Mesendoderm (in vitro differentiated cells): ENCODE results near the gene MMEL1.

Experiments used
- DNase-seq: peaks from one replicate; pipeline ENCODE4 v3.0.0; 2013
- H2AK5ac ChIP-seq: 2 replicates; pipeline ENCODE4 v1.6.1; 2013; ENCODE audit warnings: low read length, inconsistent platforms
- H2BK120ac ChIP-seq: 2 replicates; pipeline ENCODE4 v1.6.1; 2013; ENCODE audit warnings: low read depth, mild to moderate bottlenecking, low read length, moderate library complexity, mixed read lengths
- H2BK15ac ChIP-seq: replicated peaks from 2 replicates; pipeline ENCODE4 v1.6.1; 2013; ENCODE audit warnings: low read depth, mild to moderate bottlenecking, moderate library complexity
- H2BK5ac ChIP-seq: 2 replicates; pipeline ENCODE4 v1.6.1; 2013; ENCODE audit warnings: low read length, inconsistent platforms
- H3K18ac ChIP-seq: 2 replicates; pipeline ENCODE4 v1.6.1; 2013; ENCODE audit warnings: mild to moderate bottlenecking, low read length, mixed read lengths
- H3K23ac ChIP-seq: one replicate; pipeline ENCODE4 v1.6.1; 2013; ENCODE audit warnings: low read length
- H3K27ac ChIP-seq: 2 replicates; pipeline ENCODE4 v1.5.1; 2013; ENCODE audit warnings: low read depth, mild to moderate bottlenecking, inconsistent platforms, low read length, moderate library complexity
- H3K27me3 ChIP-seq: 2 replicates; pipeline ENCODE4 v1.6.1; 2013; ENCODE audit warnings: low read length, control low read depth, mild to moderate bottlenecking, inconsistent platforms; ENCODE audit not compliant: insufficient read depth, poor library complexity
- H3K36me3 ChIP-seq: 2 replicates; pipeline ENCODE4 v1.6.1; 2013; ENCODE audit warnings: low read length, inconsistent platforms; ENCODE audit not compliant: control insufficient read depth, insufficient read depth
- H3K4ac ChIP-seq: one replicate; pipeline ENCODE4 v1.6.1; 2013; ENCODE audit warnings: low read depth, mild to moderate bottlenecking, low read length, moderate library complexity
- H3K4me1 ChIP-seq: 2 replicates; pipeline ENCODE4 v1.6.1; 2013; ENCODE audit warnings: low read depth, low read length, inconsistent platforms; ENCODE audit not compliant: control insufficient read depth
- H3K4me2 ChIP-seq: 2 replicates; pipeline ENCODE4 v1.6.1; 2013; ENCODE audit warnings: low read length
- H3K4me3 ChIP-seq: 2 replicates; pipeline ENCODE4 v1.5.1; 2013; ENCODE audit warnings: mild to moderate bottlenecking, low read length
- H3K56ac ChIP-seq: one replicate; pipeline ENCODE4 v1.6.1; 2013; ENCODE audit warnings: low read length
- H3K79me1 ChIP-seq: 2 replicates; pipeline ENCODE4 v1.6.1; 2013; ENCODE audit warnings: low read length, inconsistent platforms
- H3K79me2 ChIP-seq: 2 replicates; pipeline ENCODE4 v1.6.1; 2013; ENCODE audit warnings: mild to moderate bottlenecking, low read length; ENCODE audit not compliant: control insufficient read depth, insufficient read depth
- H3K9ac ChIP-seq: 2 replicates; pipeline ENCODE4 v1.6.1; 2013; ENCODE audit warnings: low read length, inconsistent platforms
- H4K5ac ChIP-seq: one replicate; pipeline ENCODE4 v1.6.1; 2013; ENCODE audit warnings: low read length
- H4K8ac ChIP-seq: one replicate; pipeline ENCODE4 v1.6.1; 2013; ENCODE audit warnings: low read depth, mild to moderate bottlenecking, control low read depth, low read length, moderate library complexity
- WGBS: extraction: QIAGEN DNeasy Blood & Tissue Kit; methylation state at CpG from one replicate; pipeline ENCODE4 v1.1.7; 2013; ENCODE audit warnings: low lambda C conversion rate, missing lambda C conversion rate; ENCODE audit not compliant: insufficient coverage; ENCODE audit errors: extremely low coverage; 5-methylcytosine and 5-hydroxymethylcytosine counted together

Gene MMEL1

DNA sequence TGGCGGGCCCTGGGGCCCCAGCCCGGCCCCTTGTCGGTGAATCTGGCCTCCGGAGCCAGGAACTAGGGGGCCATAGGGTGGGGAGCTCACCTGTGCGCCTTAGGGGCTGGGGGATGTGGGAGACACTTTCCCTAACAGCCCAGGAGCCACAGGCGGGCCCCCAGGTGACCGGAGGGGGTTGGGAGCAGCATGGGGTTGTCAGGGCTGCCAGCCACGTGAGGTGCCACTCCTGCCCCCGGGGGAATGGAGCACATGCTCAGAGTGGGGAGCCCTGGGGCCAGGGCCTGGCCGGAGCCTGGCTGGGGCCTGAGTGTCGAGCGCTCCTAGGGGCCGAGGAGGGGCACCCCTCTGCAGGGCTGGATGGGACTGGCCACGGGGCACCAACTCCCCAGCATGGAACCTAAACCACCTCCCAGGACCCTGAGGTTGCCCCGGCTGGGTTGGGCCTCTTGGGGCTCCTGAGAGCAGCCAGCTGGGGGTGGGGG, 26.4 kb downstream of the MMEL1 start:
- Histone ChIP-seq H3K27ac (no peak overlapping the region), H2BK5ac (no peak overlapping the region), H3K36me3 (no peaks in the 10 kb centered on the region), H3K27me3 (no peaks in the 10 kb centered on the region), H4K5ac (no peak overlapping the region), H4K8ac (no peak overlapping the region), H3K4me2 (no peak overlapping the region), H2AK5ac (no peak overlapping the region), H3K79me2 (no peaks in the 10 kb centered on the region), H3K4me3 (no peak overlapping the region), H3K9ac (no peak overlapping the region), H3K23ac (no peak overlapping the region), H2BK120ac (no peak overlapping the region), H3K4me1 (no peaks in the 10 kb centered on the region), H3K56ac (no peak overlapping the region), H3K79me1 (no peaks in the 10 kb centered on the region), H2BK15ac (no peak overlapping the region), H3K18ac (no peak overlapping the region), H3K4ac (no peak overlapping the region)
- no CpG with 5 or more reads among the region's 15 CpGs for WGBS
- DNase-seq, result no peak

DNA sequence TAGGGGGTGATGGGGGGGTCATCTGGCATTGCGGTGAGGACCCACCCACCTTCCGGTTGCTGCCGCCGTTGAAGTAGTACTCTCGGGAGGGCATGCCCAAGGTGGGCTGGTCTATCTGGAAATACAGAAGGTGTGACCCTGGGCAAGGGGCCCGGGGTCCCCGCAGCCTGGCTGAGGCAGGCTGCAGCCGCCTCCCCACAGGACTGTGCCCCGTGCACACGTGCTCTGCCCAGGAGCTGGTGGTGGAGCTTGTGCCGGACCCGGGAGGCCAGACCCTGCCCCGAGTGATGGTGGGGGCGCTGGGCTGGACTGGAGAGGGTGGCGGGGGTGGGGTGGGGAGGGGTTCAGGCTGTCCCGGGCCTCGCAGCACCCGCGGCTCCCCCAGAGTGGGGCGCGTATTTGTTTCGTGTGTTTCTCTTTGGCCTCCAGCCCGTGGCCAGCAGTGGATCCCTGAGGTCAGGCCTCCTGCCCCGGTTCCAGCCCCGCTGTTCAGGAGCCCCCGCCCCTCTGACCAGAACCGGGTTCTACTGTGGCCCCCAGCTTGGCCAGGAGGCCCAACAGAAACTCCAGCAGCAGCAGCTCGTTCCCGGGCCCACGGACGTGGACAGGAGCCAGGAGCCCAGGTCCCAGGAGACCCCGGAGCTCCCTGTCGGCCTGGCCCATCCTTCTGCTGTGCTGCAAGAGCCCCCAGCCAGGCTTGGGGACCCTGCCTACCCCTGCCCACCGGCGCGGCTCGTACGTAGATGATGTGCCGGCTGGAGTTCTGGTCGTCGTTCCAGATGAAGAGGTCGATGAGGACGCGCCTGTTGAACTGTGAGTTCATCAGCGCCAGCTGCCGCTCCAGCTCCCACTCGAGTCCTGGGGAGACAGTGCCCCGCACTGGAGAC, 27.1 kb downstream of the MMEL1 start:
- Histone ChIP-seq H4K8ac (no peak overlapping the region), H3K27ac (no peak overlapping the region), H2BK15ac (no peak overlapping the region), H4K5ac (no peak overlapping the region), H3K79me1 (no peaks in the 10 kb centered on the region), H2BK120ac (no peak overlapping the region), H3K79me2 (no peaks in the 10 kb centered on the region), H3K56ac (no peak overlapping the region), H3K36me3 (no peaks in the 10 kb centered on the region), H3K4me2 (no peak overlapping the region), H3K4me3 (no peak overlapping the region), H3K9ac (no peak overlapping the region), H3K4ac (no peak overlapping the region), H3K18ac (no peak overlapping the region), H3K23ac (no peak overlapping the region), H2AK5ac (no peak overlapping the region), H2BK5ac (no peak overlapping the region), H3K27me3 (no peaks in the 10 kb centered on the region), H3K4me1 (no peaks in the 10 kb centered on the region)
- no peak for DNase-seq
- no CpG with 5 or more reads among the region's 48 CpGs for WGBS

DNA sequence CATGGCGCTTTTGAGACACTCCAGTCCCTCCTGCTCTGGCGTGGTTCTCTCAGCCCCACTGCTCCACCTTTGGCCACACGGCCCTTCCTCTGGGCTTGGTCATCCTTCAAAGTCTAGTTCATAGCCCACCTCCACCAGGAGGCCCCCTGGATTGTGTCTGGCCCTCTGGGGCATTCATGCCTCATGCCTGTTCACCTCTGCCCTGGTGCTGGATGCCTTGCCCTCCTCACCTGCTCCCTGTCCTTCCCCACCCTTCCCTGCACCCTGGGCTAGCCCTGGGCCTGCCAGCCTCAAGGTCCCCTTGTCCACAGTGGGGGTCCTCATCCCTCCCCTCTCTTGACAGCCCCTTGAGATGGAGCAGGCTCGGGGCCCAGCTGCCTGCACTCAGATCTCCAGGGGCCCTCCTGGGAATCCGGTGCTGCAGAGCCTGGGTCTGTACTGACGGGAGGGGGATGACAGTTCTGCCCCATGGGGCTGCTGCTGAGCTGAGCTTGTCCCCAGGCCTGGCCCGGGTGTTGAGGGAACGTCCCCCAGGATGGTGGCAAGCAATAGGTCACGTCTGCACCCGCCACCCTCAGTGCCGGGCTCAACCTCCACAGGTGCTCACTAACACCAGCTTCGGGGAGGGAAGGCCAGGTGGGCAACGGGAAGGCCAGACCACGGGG, 27.8 kb downstream of the MMEL1 start:
- Histone ChIP-seq H3K4me2 (no peak overlapping the region), H3K56ac (no peak overlapping the region), H4K5ac (no peak overlapping the region), H2BK5ac (no peak overlapping the region), H2AK5ac (no peak overlapping the region), H3K36me3 (no peaks in the 10 kb centered on the region), H2BK120ac (no peak overlapping the region), H3K27me3 (no peaks in the 10 kb centered on the region), H3K9ac (no peak overlapping the region), H3K79me1 (no peaks in the 10 kb centered on the region), H3K23ac (no peak overlapping the region), H3K27ac (no peak overlapping the region), H3K4ac (no peak overlapping the region), H3K18ac (no peak overlapping the region), H2BK15ac (no peak overlapping the region), H3K4me3 (no peak overlapping the region), H4K8ac (no peak overlapping the region), H3K4me1 (no peaks in the 10 kb centered on the region), H3K79me2 (no peaks in the 10 kb centered on the region)
- no peak for DNase-seq
- no CpG with 5 or more reads among the region's 14 CpGs for WGBS

DNA sequence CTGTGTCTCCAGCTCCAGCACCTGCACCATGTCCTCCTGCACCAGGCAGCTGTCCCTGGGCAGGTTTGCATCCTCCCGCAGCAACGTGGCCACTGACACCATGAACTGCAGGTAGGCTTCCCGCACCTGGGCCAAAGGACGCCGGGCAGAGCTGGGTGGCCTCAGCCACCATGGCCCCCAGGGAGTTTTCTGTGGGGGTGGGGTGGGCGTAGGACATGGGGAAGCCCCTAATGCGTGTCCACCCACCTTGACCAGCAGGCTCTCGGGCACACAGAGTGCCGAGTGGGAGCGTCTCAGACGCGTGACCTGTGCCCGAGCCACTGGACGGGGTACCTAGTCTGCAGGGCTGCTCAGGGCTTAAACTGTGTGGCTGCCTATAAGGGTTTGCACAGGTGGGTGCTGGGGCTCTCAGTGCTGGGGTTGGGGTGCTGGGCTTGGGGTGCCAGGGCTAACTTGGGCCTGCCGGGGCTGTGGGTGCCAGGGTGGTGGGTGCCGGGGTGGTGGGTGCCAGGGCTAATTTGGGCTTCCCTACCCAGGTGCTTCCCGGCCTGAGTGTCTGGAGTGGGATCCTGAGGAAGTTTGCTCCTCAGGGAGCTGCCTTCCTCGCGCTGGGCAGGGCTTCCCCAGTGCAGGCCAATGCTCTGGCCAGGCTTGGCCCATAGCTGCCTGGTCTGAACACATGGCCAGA, 28.5 kb downstream of the MMEL1 start:
- no peak for DNase-seq
- Histone ChIP-seq H2BK120ac (no peak overlapping the region), H3K36me3 (no peaks in the 10 kb centered on the region), H2AK5ac (no peak overlapping the region), H3K27ac (no peak overlapping the region), H3K79me1 (no peaks in the 10 kb centered on the region), H3K9ac (no peak overlapping the region), H3K4me3 (no peak overlapping the region), H3K23ac (no peak overlapping the region), H3K79me2 (no peaks in the 10 kb centered on the region), H3K56ac (no peak overlapping the region), H3K4me1 (no peaks in the 10 kb centered on the region), H4K5ac (no peak overlapping the region), H3K4ac (no peak overlapping the region), H3K27me3 (no peaks in the 10 kb centered on the region), H2BK15ac (no peak overlapping the region), H4K8ac (no peak overlapping the region), H3K18ac (no peak overlapping the region), H3K4me2 (no peak overlapping the region), H2BK5ac (no peak overlapping the region)
- no CpG with 5 or more reads among the region's 19 CpGs for WGBS

DNA sequence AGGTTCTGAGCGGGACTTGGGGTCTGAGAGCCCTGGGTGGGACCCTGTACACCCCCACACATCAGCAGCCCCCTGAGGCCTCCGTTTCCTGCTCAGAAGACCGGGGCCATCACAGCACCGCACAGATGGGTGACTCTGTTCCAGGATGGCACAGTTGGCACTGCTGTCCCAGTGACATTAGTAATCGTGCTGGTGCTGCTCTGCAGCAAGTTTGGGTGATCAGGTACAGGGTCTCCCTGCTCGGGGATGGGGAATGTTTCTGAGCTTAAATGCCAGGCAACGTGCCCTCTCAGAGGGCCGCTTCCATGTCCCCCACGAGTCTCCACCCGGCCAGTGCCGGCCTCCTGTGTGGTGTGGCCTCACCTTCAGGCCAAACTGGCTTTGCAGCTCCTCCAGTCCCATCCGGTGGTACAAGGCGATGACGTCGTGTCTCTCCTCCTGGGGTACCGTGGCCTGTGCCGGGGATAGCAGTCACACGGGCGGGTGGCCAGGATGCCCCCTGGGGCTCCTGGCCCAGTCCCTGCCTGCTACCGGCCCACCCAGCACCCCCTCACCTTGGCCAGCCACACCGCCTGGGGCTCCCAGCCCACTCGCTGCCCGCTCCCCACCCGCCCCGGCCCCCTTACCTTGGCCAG, 29.2 kb downstream of the MMEL1 start:
- no peak overlapping the region for H3K4ac ChIP-seq

More for the DNA sequence above, 29.2 kb downstream of the MMEL1 start:
- Histone ChIP-seq H3K23ac (no peak overlapping the region), H2AK5ac (no peak overlapping the region), H3K27me3 (no peaks in the 10 kb centered on the region), H3K79me1 (no peaks in the 10 kb centered on the region), H2BK5ac (no peak overlapping the region), H3K4me2 (no peak overlapping the region), H4K8ac (no peak overlapping the region), H2BK15ac (no peak overlapping the region), H3K36me3 (no peaks in the 10 kb centered on the region), H3K4me1 (no peaks in the 10 kb centered on the region), H3K4me3 (no peak overlapping the region), H4K5ac (no peak overlapping the region), H3K27ac (no peak overlapping the region), H3K56ac (no peak overlapping the region), H3K79me2 (no peaks in the 10 kb centered on the region), H3K9ac (no peak overlapping the region), H3K18ac (no peak overlapping the region), H2BK120ac (no peak overlapping the region)
- no CpG with 5 or more reads among the region's 25 CpGs for WGBS
- DNase-seq, result no peak
